GM12873 (cell line): ENCODE measurements around the gene PDCD1LG2.

Experiments
- TF ChIP-seq, protein P1 (sequence below): IDR thresholded peaks from 2 replicates; pipeline ENCODE4 v1.5.1; 2012; ENCODE audit warnings: low read depth, mild to moderate bottlenecking, moderate library complexity, low read length, control low read depth; ENCODE audit not compliant: insufficient read depth; ENCODE audit errors: missing control alignments

Gene PDCD1LG2

GRCh38 chr9:5557606-5558587 lies 47.6 kb downstream of the PDCD1LG2 start:
- TF ChIP-seq, protein P1, sequence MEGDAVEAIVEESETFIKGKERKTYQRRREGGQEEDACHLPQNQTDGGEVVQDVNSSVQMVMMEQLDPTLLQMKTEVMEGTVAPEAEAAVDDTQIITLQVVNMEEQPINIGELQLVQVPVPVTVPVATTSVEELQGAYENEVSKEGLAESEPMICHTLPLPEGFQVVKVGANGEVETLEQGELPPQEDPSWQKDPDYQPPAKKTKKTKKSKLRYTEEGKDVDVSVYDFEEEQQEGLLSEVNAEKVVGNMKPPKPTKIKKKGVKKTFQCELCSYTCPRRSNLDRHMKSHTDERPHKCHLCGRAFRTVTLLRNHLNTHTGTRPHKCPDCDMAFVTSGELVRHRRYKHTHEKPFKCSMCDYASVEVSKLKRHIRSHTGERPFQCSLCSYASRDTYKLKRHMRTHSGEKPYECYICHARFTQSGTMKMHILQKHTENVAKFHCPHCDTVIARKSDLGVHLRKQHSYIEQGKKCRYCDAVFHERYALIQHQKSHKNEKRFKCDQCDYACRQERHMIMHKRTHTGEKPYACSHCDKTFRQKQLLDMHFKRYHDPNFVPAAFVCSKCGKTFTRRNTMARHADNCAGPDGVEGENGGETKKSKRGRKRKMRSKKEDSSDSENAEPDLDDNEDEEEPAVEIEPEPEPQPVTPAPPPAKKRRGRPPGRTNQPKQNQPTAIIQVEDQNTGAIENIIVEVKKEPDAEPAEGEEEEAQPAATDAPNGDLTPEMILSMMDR, result no peak

DNA sequence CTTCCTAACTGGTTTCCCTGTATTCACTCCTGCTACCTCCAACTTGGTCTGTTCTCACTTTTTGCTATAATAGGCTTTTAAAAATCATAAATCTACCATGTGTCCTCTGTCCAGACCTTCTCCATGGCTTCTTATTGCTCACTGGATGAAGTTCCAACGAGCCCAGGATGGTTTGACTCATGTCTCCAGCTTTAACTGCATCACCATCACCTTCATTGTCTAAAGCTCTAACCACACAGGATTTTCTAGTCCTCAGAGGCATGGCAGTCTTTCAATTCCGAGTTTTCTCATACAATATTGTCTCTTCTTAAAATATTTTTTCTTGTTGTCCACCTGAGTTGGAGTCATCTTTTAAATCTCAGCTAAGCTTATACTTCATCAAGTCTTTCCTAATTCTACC lies 49.3 kb downstream of the PDCD1LG2 start:
- TF ChIP-seq, protein P1, result no peak

DNA sequence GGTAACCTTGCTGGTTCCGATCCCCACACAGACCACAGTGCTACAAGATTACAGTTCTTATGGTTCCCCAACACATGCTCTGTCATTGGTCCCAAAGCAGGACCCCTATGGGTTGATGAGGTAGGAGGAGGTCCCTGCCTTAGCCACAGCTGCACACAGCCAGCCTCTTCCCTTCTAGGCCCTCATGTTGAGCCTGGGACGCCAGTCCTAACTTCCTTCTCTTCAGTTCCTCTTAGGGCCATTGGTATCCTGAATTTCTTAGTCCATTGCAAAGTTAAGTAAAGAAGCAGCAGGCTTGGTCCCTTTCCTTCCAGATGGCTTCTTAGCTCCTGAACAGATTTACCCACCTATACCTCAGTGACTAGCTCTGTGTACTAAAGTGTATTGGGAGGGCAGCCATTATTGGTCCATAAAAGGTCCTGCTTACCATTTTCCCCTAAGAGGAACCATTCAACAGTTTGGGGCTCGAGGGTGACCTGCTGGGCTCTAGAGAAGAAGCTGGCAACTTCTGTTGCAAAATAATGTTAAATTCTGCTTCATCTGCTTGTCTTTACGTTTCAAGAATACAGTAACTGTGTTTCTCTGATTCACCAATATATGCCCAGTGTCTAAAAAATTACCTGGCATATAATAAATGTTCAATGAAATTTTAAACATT lies 50.2 kb downstream of the PDCD1LG2 start:
- TF ChIP-seq, protein P1, result no peak

- TF ChIP-seq, protein P1, result no peak
These were observed 51.6 kb downstream of the PDCD1LG2 start for GRCh38 chr9:5561828-5562488.

- TF ChIP-seq, protein P1, result no peak
These were observed 52.6 kb downstream of the PDCD1LG2 start for GRCh38 chr9:5562806-5563416.

- TF ChIP-seq, protein P1, result no peak
These were observed 53.1 kb downstream of the PDCD1LG2 start for GRCh38 chr9:5563417-5563815.
